SW 1271 (cell line): ENCODE measurements around the gene PCK1.

ENCODE experiments used
- DNase-seq, 2 experiments: peaks; one replicate each; lab custom pipeline; 2025; lab: John Stamatoyannopoulos, UW

Gene PCK1

GRCh38 chr20:57536771-57537724, 23.9 kb upstream of the PCK1 start:
- no peak for DNase-seq

- DNase-seq = no peak
These were observed 23.1 kb upstream of the PCK1 start for GRCh38 chr20:57537822-57538221.

GRCh38 chr20:57539889-57540288, 21.0 kb upstream of the PCK1 start:
- no peak for DNase-seq

- no peak for DNase-seq
These were observed 19.9 kb upstream of the PCK1 start for GRCh38 chr20:57540890-57541580.

- DNase-seq = no peak
These were observed 17.2 kb upstream of the PCK1 start for GRCh38 chr20:57543754-57544153.

GRCh38 chr20:57544838-57545564, 15.9 kb upstream of the PCK1 start:
- no peak for DNase-seq

- no peak for DNase-seq
These were observed 14.8 kb upstream of the PCK1 start for GRCh38 chr20:57545927-57546662.

- no peak for DNase-seq
These were observed 13.8 kb upstream of the PCK1 start for GRCh38 chr20:57546956-57547649.

GRCh38 chr20:57548177-57549058, 12.5 kb upstream of the PCK1 start:
- no peak for DNase-seq

GRCh38 chr20:57552471-57552870, 8.4 kb upstream of the PCK1 start:
- no peak for DNase-seq

GRCh38 chr20:57553376-57554018, 7.4 kb upstream of the PCK1 start:
- no peak for DNase-seq

- no peak for DNase-seq
These were observed 5.3 kb upstream of the PCK1 start for GRCh38 chr20:57555457-57556184.

GRCh38 chr20:57556980-57557274, 4.0 kb upstream of the PCK1 start:
- no peak for DNase-seq

GRCh38 chr20:57557926-57558613, 2.8 kb upstream of the PCK1 start:
- DNase-seq = no peak

- no peak for DNase-seq
These were observed 2.2 kb upstream of the PCK1 start for GRCh38 chr20:57558614-57559288.

GRCh38 chr20:57559289-57559634, 1.6 kb upstream of the PCK1 start:
- DNase-seq = no peak

- DNase-seq = no peak
These were observed 1.0 kb upstream of the PCK1 start for GRCh38 chr20:57559658-57560553.
